ENCODE results near the gene STMN3. TPM values are rescaled to one million over a fixed set of nuclear protein-coding genes. Genes with fewer than 3 reads are reported as not detected.

The STMN3 gene
- total RNA-seq, 1 experiment from 2014 or later, result 15.8 TPM

GRCh38 chr20:63686094-63686491 lies 32.9 kb upstream of the STMN3 start:
- no peaks in the 10 kb centered on the region for H3K27me3 ChIP-seq (ENCODE audit: low read length)
- H3K36me3 ChIP-seq (ENCODE audit: low read depth, low read length), result peaks cover 7% of the 10 kb centered on the region
- intact Hi-C loops (cut with micrococcal nuclease), result no loop called here
- no peaks in the 10 kb centered on the region for H3F3A ChIP-seq (ENCODE audit: low read length, unreplicated experiment)
- H3K79me2 ChIP-seq (ENCODE audit: low read length), result peaks cover 7% of the 10 kb centered on the region
- ChIA-PET POLR2A (ENCODE audit: unreplicated experiment) (interaction anchor here (0.6 kb wide), 1 partner anchor 72 kb away, joined by 5 read pairs; no protein-coding TSS in a partner anchor), CTCF (no interaction called here)
- H3K9ac ChIP-seq (ENCODE audit: low read length), result no peak overlapping the region
- H2AFZ ChIP-seq (ENCODE audit: low read length), result no peak overlapping the region
- H3K27ac ChIP-seq (ENCODE audit: low read length), result peak overlapping the region; percentile 26
- peaks cover 34% of the 10 kb centered on the region for H3K4me1 ChIP-seq (ENCODE audit: insufficient read depth, low read length)
- H4K20me1 ChIP-seq (ENCODE audit: low read length), result no peaks in the 10 kb centered on the region
- ATAC-seq (no peak), DNase-seq (no peak)
- BruUV-seq (replicated peaks), result no TSS peak
- no peaks in the 10 kb centered on the region for H3K9me3 ChIP-seq (ENCODE audit: low read length)
- H3K4me2 ChIP-seq (ENCODE audit: low read length), result no peak overlapping the region
- TF ChIP-seq EZH2 (IDR thresholded peaks at IDR 0.05; ENCODE audit: low read length, unreplicated experiment) (no peak), CTCF (conservative IDR thresholded peaks at IDR 0.05; ENCODE audit: low read depth, low read length) (no peak), EZH2phosphoT487 (IDR thresholded peaks at IDR 0.05; ENCODE audit: borderline replicate concordance, low read length) (no peak)
- no peaks in the 10 kb centered on the region for H3K9me2 ChIP-seq (replicated peaks; ENCODE audit: low read length)
- H3K4me3 ChIP-seq (ENCODE audit: low read length), result no peak overlapping the region

GRCh38 chr20:63685269-63686026 lies 32.2 kb upstream of the STMN3 start:
- Histone ChIP-seq H3K27me3 (ENCODE audit: low read length) (no peaks in the 10 kb centered on the region), H3K4me3 (ENCODE audit: low read length) (no peak overlapping the region), H3F3A (ENCODE audit: low read length, unreplicated experiment) (no peaks in the 10 kb centered on the region), H3K79me2 (ENCODE audit: low read length) (peaks cover 7% of the 10 kb centered on the region), H3K36me3 (ENCODE audit: low read depth, low read length) (peaks cover 7% of the 10 kb centered on the region; the same call in 1 of the 2 replicates), H3K9ac (ENCODE audit: low read length) (no peak overlapping the region), H3K4me2 (ENCODE audit: low read length) (no peak overlapping the region), H3K9me3 (ENCODE audit: low read length) (no peaks in the 10 kb centered on the region), H2AFZ (ENCODE audit: low read length) (no peak overlapping the region), H3K4me1 (ENCODE audit: insufficient read depth, low read length) (peaks cover 34% of the 10 kb centered on the region), H3K9me2 (replicated peaks; ENCODE audit: low read length) (no peaks in the 10 kb centered on the region), H3K27ac (ENCODE audit: low read length) (no peak overlapping the region), H4K20me1 (ENCODE audit: low read length) (no peaks in the 10 kb centered on the region)
- BruUV-seq (replicated peaks), result no TSS peak
- TF ChIP-seq CTCF (conservative IDR thresholded peaks at IDR 0.05; ENCODE audit: low read depth, low read length) (no peak), EZH2phosphoT487 (IDR thresholded peaks at IDR 0.05; ENCODE audit: borderline replicate concordance, low read length) (no peak), EZH2 (IDR thresholded peaks at IDR 0.05; ENCODE audit: low read length, unreplicated experiment) (no peak)
- DNase-seq, result no peak
- ATAC-seq, result no peak
- intact Hi-C loops (cut with micrococcal nuclease), result no loop called here
- ChIA-PET POLR2A (ENCODE audit: unreplicated experiment) (no interaction called here), CTCF (no interaction called here)

Data from PC-3 (cell line).